Activated T-cell treated with anti-CD3 and anti-CD28 coated beads, Interleukin-2, amount 50 U/mL, for 72 hours (primary cell): ENCODE measurements around the gene PYM1. TPM values are rescaled to one million over a fixed set of nuclear protein-coding genes. Genes with fewer than 3 reads are reported as not detected.
"Not testable (repeated sequence)": the region's sequence is repeated elsewhere in the genome, so short reads cannot be mapped to it uniquely, and the experiment has no call there.

Source experiments
- ATAC-seq, 2 donors: fragments of 150-1000 bp; cut with Tn5 transposase; replicated peaks in 1 of 2; 2 replicates each; pipeline ENCODE4 v1.10.0; 2021; ENCODE audit warnings: moderate library complexity in 2 of 2, mild to moderate bottlenecking in 1 of 2
- DNase-seq, 2 donors: peaks; one replicate each; pipeline ENCODE4 v3.0.0; 2021 to 2022; ENCODE audit warnings: mixed read lengths in 1 of 2
- H3K27ac Mint-ChIP-seq: one replicate; pipeline ENCODE4 v1.8.0; 2022; ENCODE audit warnings: mild to moderate bottlenecking, moderate library complexity, mixed read lengths
- H3K27me3 Mint-ChIP-seq: one replicate; pipeline ENCODE4 v1.8.0; 2022; ENCODE audit warnings: low read depth, mixed read lengths
- H3K36me3 Mint-ChIP-seq, 2 donors: one replicate each; pipeline ENCODE4 v1.8.0; 2022; ENCODE audit warnings: mixed read lengths in 2 of 2, mild to moderate bottlenecking in 1 of 2; ENCODE audit not compliant: insufficient read depth in 2 of 2
- H3K4me1 Mint-ChIP-seq: one replicate; pipeline ENCODE4 v1.8.0; 2022; ENCODE audit warnings: low read depth, mixed read lengths
- H3K4me3 Mint-ChIP-seq, 2 donors: one replicate each; pipeline ENCODE4 v1.8.0; 2022; ENCODE audit warnings: mild to moderate bottlenecking in 2 of 2, mixed read lengths in 2 of 2, moderate library complexity in 2 of 2
- H3K9me3 Mint-ChIP-seq, 2 donors: one replicate each; pipeline ENCODE4 v1.8.0; 2022; ENCODE audit warnings: mixed read lengths in 2 of 2
- total RNA-seq, 2 donors: library from RNA; stranded (reverse); gene quantifications; one replicate each; pipeline ENCODE4 v1.2.3, GENCODE V29; 2022

PYM1 gene
- total RNA-seq, 2 donors from 2014 or later, result 35.1 to 36.6 TPM

GRCh38 chr12:55875704-55876467 is 51.8 kb downstream of the PYM1 start:
- DNase-seq, result no peak

GRCh38 chr12:55874443-55874842 is 53.3 kb downstream of the PYM1 start:
- H3K9me3 Mint-ChIP-seq, result peaks cover 8% of the 10 kb centered on the region in 2 donors

More at GRCh38 chr12:55875704-55876467, 51.8 kb downstream of the PYM1 start:
- no peak overlapping the region for H3K27ac Mint-ChIP-seq
- no peak for ATAC-seq
- peaks cover 8% of the 10 kb centered on the region in 2 donors for H3K9me3 Mint-ChIP-seq
- H3K4me1 Mint-ChIP-seq, result peaks cover 10% of the 10 kb centered on the region
- no peak overlapping the region for H3K4me3 Mint-ChIP-seq
- peaks cover 7 to 14% of the 10 kb centered on the region in 2 donors for H3K36me3 Mint-ChIP-seq
- no peaks in the 10 kb centered on the region for H3K27me3 Mint-ChIP-seq

GRCh38 chr12:55866454-55867004 is 61.2 kb downstream of the PYM1 start:
- not testable (repeated sequence) for H3K36me3 Mint-ChIP-seq, H3K4me3 Mint-ChIP-seq, H3K4me1 Mint-ChIP-seq, H3K27ac Mint-ChIP-seq, H3K27me3 Mint-ChIP-seq, ATAC-seq, H3K9me3 Mint-ChIP-seq, DNase-seq

More at GRCh38 chr12:55874443-55874842, 53.3 kb downstream of the PYM1 start:
- no peak for ATAC-seq
- Mint-ChIP-seq H3K36me3 (peaks cover 7 to 14% of the 10 kb centered on the region in 2 donors), H3K4me3 (no peak overlapping the region), H3K27ac (no peak overlapping the region), H3K27me3 (no peaks in the 10 kb centered on the region), H3K4me1 (no peaks in the 10 kb centered on the region)
- DNase-seq, result no peak

- Mint-ChIP-seq H3K27ac (no peak overlapping the region), H3K4me1 (no peaks in the 10 kb centered on the region), H3K27me3 (no peaks in the 10 kb centered on the region), H3K36me3 (peaks cover 0 to 2% of the 10 kb centered on the region in 2 donors), H3K9me3 (peaks cover 3 to 4% of the 10 kb centered on the region in 2 donors), H3K4me3 (no peak overlapping the region)
- no peak for DNase-seq
- ATAC-seq, result no peak
Measured at GRCh38 chr12:55865327-55865726, 62.4 kb downstream of the PYM1 start.

- H3K27me3 Mint-ChIP-seq, ATAC-seq, H3K27ac Mint-ChIP-seq, H3K9me3 Mint-ChIP-seq, DNase-seq, H3K36me3 Mint-ChIP-seq, H3K4me1 Mint-ChIP-seq, H3K4me3 Mint-ChIP-seq: not testable (repeated sequence)
Measured at GRCh38 chr12:55862931-55863330, 64.8 kb downstream of the PYM1 start.

GRCh38 chr12:55862286-55862685 is 65.4 kb downstream of the PYM1 start:
- no peak for ATAC-seq
- no peak overlapping the region for H3K27ac Mint-ChIP-seq
- H3K4me3 Mint-ChIP-seq, result no peak overlapping the region
- peaks cover 3 to 4% of the 10 kb centered on the region in 2 donors for H3K9me3 Mint-ChIP-seq
- no peak for DNase-seq
- H3K36me3 Mint-ChIP-seq, result peaks cover 0 to 2% of the 10 kb centered on the region in 2 donors
- no peaks in the 10 kb centered on the region for H3K27me3 Mint-ChIP-seq
- H3K4me1 Mint-ChIP-seq, result no peaks in the 10 kb centered on the region

GRCh38 chr12:55861871-55862270 is 65.8 kb downstream of the PYM1 start:
- peaks cover 3 to 4% of the 10 kb centered on the region in 2 donors for H3K9me3 Mint-ChIP-seq
- no peak overlapping the region for H3K4me3 Mint-ChIP-seq
- no peaks in the 10 kb centered on the region for H3K4me1 Mint-ChIP-seq
- no peak for DNase-seq
- no peaks in the 10 kb centered on the region for H3K27me3 Mint-ChIP-seq
- H3K36me3 Mint-ChIP-seq, result peaks cover 0 to 2% of the 10 kb centered on the region in 2 donors
- no peak for ATAC-seq
- no peak overlapping the region for H3K27ac Mint-ChIP-seq

- H3K36me3 Mint-ChIP-seq, result peaks cover 0 to 2% of the 10 kb centered on the region in 2 donors
- no peaks in the 10 kb centered on the region for H3K4me1 Mint-ChIP-seq
- DNase-seq (no peak), ATAC-seq (no peak)
- H3K27ac Mint-ChIP-seq, result no peak overlapping the region
- H3K4me3 Mint-ChIP-seq, result no peak overlapping the region
- peaks cover 3 to 4% of the 10 kb centered on the region in 2 donors for H3K9me3 Mint-ChIP-seq
- no peaks in the 10 kb centered on the region for H3K27me3 Mint-ChIP-seq
Measured at GRCh38 chr12:55861396-55861795, 66.3 kb downstream of the PYM1 start.

GRCh38 chr12:55852740-55853139 is 75.0 kb downstream of the PYM1 start:
- Mint-ChIP-seq H3K27me3 (no peaks in the 10 kb centered on the region), H3K36me3 (no peaks in the 10 kb centered on the region), H3K4me1 (peaks cover 6% of the 10 kb centered on the region), H3K27ac (no peak overlapping the region), H3K9me3 (no peaks in the 10 kb centered on the region), H3K4me3 (no peak overlapping the region)
- no peak for ATAC-seq
- no peak for DNase-seq

Other genes with a start within 250 kb of the PYM1 start
- gene ITGA7, start 220.0 kb downstream of the PYM1 start, total RNA-seq, result 1 to 10 TPM; 6.6 to 8.9 TPM
- 100 to 1,000 TPM; 116 to 121 TPM for gene BLOC1S1, start 211.8 kb downstream of the PYM1 start, total RNA-seq
- 1 to 10 TPM; 7.3 to 9.3 TPM for gene RDH5, start 207.5 kb downstream of the PYM1 start, total RNA-seq
- 100 to 1,000 TPM; 122 to 154 TPM for gene CD63, start 198.9 kb downstream of the PYM1 start, total RNA-seq
- 1 to 10 TPM; 3.4 to 4.8 TPM for gene GDF11, start 184.8 kb downstream of the PYM1 start, total RNA-seq
- 100 to 1,000 TPM; 106 to 127 TPM for gene SARNP, start 110.2 kb downstream of the PYM1 start, total RNA-seq
- 10 to 100 TPM; 29.5 to 33.5 TPM for gene ORMDL2, start 109.9 kb downstream of the PYM1 start, total RNA-seq
- gene DNAJC14, start 98.3 kb downstream of the PYM1 start, total RNA-seq, result 10 to 100 TPM; 24.1 to 24.4 TPM
- gene MMP19, start 85.0 kb downstream of the PYM1 start, total RNA-seq, result under 1 TPM; 0.41 to 0.81 TPM
- gene DGKA, start 3.3 kb upstream of the PYM1 start, total RNA-seq, result 100 to 1,000 TPM; 343 to 396 TPM
- gene PMEL, start 38.1 kb upstream of the PYM1 start, total RNA-seq, result 1 to 10 TPM in 1 of 2 donors, under 1 TPM in 1; 1.00 to 1.9 TPM
- 100 to 1,000 TPM in 1 of 2 donors, 10 to 100 TPM in 1; 89.2 to 103 TPM for gene CDK2, start 38.9 kb upstream of the PYM1 start, total RNA-seq
- gene RAB5B, start 46.2 kb upstream of the PYM1 start, total RNA-seq, result 10 to 100 TPM; 49.4 to 56.6 TPM
- gene SUOX, start 69.4 kb upstream of the PYM1 start, total RNA-seq, result 1 to 10 TPM; 7.8 to 9.9 TPM
- 10 to 100 TPM; 22.8 to 25.0 TPM for gene IKZF4, start 93.1 kb upstream of the PYM1 start, total RNA-seq
- gene RPS26, start 114.0 kb upstream of the PYM1 start, total RNA-seq, result 10 to 100 TPM; 23.0 to 28.9 TPM
- gene ERBB3, start 152.3 kb upstream of the PYM1 start, total RNA-seq, result 1 to 10 TPM; 1.4 to 1.9 TPM
- 100 to 1,000 TPM; 226 to 265 TPM for gene PA2G4, start 176.7 kb upstream of the PYM1 start, total RNA-seq
- 1,000 to 10,000 TPM; 5,172 to 5,269 TPM for gene RPL41, start 188.7 kb upstream of the PYM1 start, total RNA-seq
- gene ZC3H10, start 190.4 kb upstream of the PYM1 start, total RNA-seq, result 10 to 100 TPM in 1 of 2 donors, 1 to 10 TPM in 1; 7.4 to 11.8 TPM
- gene ESYT1, start 200.4 kb upstream of the PYM1 start, total RNA-seq, result 10 to 100 TPM; 74.6 to 84.6 TPM
- 100 to 1,000 TPM in 1 of 2 donors, 10 to 100 TPM in 1; 96.3 to 111 TPM for gene MYL6B, start 224.7 kb upstream of the PYM1 start, total RNA-seq
- gene MYL6, start 230.5 kb upstream of the PYM1 start, total RNA-seq, result 100 to 1,000 TPM; 391 to 492 TPM